Measurements from ENCODE around the gene ENTPD2. TPM values are rescaled to one million over a fixed set of nuclear protein-coding genes. Genes with fewer than 3 reads are reported as not detected.

Gene ENTPD2
- total and polyA plus RNA-seq, 9 of the 15 experiments (the other 6 are each of a cell fraction or from before 2014, with no cell fraction given): 0.04 to 0.60 (median 0.14) TPM; not detected in 4

- TF ChIP-seq FOXO4 (CRISPR knock-in tag; IDR thresholded peaks at IDR 0.05) (no peak), ADNP (tag; IDR thresholded peaks at IDR 0.05) (no peak), CHAMP1 (IDR thresholded peaks at IDR 0.05) (no peak), KDM1A (IDR thresholded peaks at IDR 0.05) (no peak; a peak in 1 of 4 replicates), ZNF511 (CRISPR knock-in tag; IDR thresholded peaks at IDR 0.05) (no peak; the same call in 1 of the 2 replicates), ZNF318 (IDR thresholded peaks at IDR 0.05; ENCODE audit: borderline replicate concordance in 1 of 2, low read depth in 1 of 2) (no peak), IRF1 (CRISPR knock-in tag; IDR thresholded peaks at IDR 0.05; ENCODE audit: borderline replicate concordance) (no peak), GABPA (tag; conservative IDR thresholded peaks at IDR 0.05; ENCODE audit: low read depth) (0 out of 2 replicates have a peak, but pooled peaks have one; percentile 6), ZNF79 (CRISPR knock-in tag; IDR thresholded peaks at IDR 0.05; ENCODE audit: low read depth) (no peak), LCOR (CRISPR knock-in tag; IDR thresholded peaks at IDR 0.05) (no peak; the same call in 1 of the 2 replicates), NCOA1 (IDR thresholded peaks at IDR 0.05; ENCODE audit: low read depth) (no peak), BDP1 (IDR thresholded peaks at IDR 0.05; ENCODE audit: insufficient read depth, insufficient read length) (no peak), ZFP36 (IDR thresholded peaks at IDR 0.05; ENCODE audit: low read depth, low read length, partially characterized antibody) (peak; percentile 12)
Measured at GRCh38 chr9:137028263-137029057, 25.4 kb downstream of the ENTPD2 start (continued).

Measured in K562 (cell line).